GM12873 (cell line): ENCODE data around the gene PIAS1.

Experiments
- CTCF ChIP-seq: IDR thresholded peaks from 2 replicates; pipeline ENCODE4 v1.5.1; 2012; ENCODE audit warnings: low read depth, mild to moderate bottlenecking, moderate library complexity, low read length, control low read depth; ENCODE audit not compliant: insufficient read depth; ENCODE audit errors: missing control alignments

Gene PIAS1

DNA sequence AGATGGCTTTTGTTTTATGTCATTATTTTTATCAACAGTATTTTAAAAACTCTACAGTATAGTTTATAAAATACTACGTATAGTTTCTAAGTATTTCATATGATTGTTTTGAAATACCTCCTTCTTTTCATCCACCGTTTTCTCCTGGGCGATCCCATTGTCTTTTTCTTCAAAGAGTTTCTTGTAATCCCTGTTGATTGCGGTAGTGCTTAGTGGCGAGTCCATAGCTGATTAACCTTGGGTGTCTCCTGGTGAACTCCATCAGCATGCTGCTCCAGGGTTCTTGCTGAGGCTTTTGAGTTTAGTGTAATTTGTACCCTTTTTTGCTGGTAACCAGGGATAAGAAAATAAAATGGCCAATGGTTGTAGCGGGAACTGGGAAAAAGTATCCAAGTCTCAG lies 3.6 kb downstream of the PIAS1 start:
- TF ChIP-seq CTCF = no peak

DNA sequence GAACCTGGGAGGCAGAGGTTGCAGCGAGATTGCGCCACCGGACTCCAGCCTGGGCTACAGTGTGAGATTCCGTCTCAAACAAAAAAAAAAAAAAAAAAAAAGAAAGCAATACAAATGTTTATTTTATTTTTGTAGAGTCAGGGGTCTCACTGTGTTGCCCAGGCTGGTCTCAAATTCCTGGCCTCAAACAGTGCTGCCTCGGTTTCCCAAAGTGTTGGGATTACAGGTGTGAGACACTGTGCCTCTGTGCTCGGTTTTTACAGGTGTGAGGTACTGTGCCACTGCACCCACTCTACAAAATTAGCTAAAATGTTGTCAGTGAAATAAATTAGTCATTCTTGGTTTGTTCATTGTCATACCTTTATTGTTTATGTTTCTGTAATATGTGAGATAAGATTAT lies 5.5 kb downstream of the PIAS1 start:
- no peak for TF ChIP-seq CTCF

DNA sequence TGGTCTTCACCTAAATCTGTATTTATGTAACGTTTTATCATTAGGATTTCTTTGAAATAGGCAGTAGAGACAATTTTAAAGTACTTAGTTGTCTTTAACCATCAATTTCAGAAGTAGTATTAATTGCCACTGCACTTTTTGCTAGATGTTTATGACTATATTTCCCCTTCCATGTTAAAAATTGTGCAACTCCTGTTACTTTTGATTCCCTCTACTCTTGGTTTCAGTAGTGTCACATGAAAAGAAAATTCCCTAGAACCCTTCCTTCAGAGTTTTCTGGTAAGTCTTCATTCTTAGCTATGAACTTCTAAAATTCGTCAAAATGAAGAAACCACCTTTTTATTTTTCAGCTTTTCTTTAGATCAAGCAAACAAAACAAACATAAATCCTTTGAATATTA lies 7.1 kb downstream of the PIAS1 start:
- TF ChIP-seq CTCF = no peak

DNA sequence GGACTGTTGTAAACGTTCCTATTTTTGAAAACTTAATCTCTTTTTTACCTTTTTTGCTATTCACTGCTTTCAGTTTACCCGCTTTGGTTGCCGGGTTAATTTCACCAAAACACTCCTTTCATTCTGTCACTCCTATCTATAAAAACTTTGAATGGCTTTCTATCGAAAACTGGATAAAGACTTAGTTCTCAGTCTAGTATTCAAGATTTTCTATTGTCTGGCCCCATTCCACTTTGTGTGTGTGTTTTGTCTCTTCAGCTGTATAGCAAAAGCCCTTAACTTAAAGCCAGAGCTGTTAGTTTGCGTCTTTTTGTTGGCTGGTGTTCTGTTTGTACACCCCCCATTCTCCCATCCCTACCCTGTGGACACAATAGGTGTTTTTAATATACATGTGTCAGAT lies 7.5 kb downstream of the PIAS1 start:
- no peak for TF ChIP-seq CTCF

DNA sequence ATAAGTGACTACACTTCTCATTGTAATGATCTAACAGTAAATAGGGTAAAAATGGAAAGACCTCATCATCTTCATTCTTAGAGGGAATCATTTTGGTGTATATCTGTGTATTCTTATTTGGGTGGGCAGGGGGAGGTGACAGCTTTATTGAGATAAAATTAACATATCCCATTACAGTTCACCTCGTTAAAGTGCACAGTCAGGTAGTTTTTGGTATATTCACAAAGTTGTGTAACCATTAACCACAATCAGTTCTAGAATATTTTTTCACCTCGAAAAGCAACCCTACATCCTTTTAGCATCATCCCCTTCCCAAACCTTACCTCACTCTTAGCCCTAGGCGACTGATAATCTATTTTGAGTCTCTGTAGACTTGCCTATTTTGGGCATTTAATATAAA lies 8.1 kb downstream of the PIAS1 start:
- TF ChIP-seq CTCF = no peak

GRCh38 chr15:68062946-68063465 lies 8.9 kb downstream of the PIAS1 start:
- no peak for TF ChIP-seq CTCF

- no peak for TF ChIP-seq CTCF
Observed at GRCh38 chr15:68063606-68064005, 9.5 kb downstream of the PIAS1 start.

- TF ChIP-seq CTCF = no peak
Observed at GRCh38 chr15:68073576-68074288, 19.6 kb downstream of the PIAS1 start.
